ENCODE measurements around the gene KIRREL3.

Gene KIRREL3

GRCh38 chr11:126738295-126739031 is 262.1 kb downstream of the KIRREL3 start:
- DNase-seq (ENCODE audit: low read depth), result no peak
- H3K4me3 ChIP-seq (ENCODE audit: low read length), result no peak overlapping the region
- TF ChIP-seq CTCF (IDR thresholded peaks at IDR 0.05; ENCODE audit: insufficient read depth, low read depth, low read length, missing control alignments), result no peak

GRCh38 chr11:126736682-126737572 is 263.6 kb downstream of the KIRREL3 start:
- DNase-seq (ENCODE audit: low read depth), result no peak
- no peak for TF ChIP-seq CTCF (IDR thresholded peaks at IDR 0.05; ENCODE audit: insufficient read depth, low read depth, low read length, missing control alignments)
- H3K4me3 ChIP-seq (ENCODE audit: low read length), result no peak overlapping the region

- no peak for TF ChIP-seq CTCF (IDR thresholded peaks at IDR 0.05; ENCODE audit: insufficient read depth, low read depth, low read length, missing control alignments)
- no peak overlapping the region for H3K4me3 ChIP-seq (ENCODE audit: low read length)
- DNase-seq (ENCODE audit: low read depth), result no peak
These were observed 265.8 kb downstream of the KIRREL3 start for GRCh38 chr11:126734752-126735151.

GRCh38 chr11:126733685-126734084 is 266.9 kb downstream of the KIRREL3 start:
- TF ChIP-seq CTCF (IDR thresholded peaks at IDR 0.05; ENCODE audit: insufficient read depth, low read depth, low read length, missing control alignments), result no peak
- no peak for DNase-seq (ENCODE audit: low read depth)
- no peak overlapping the region for H3K4me3 ChIP-seq (ENCODE audit: low read length)

- TF ChIP-seq CTCF (IDR thresholded peaks at IDR 0.05; ENCODE audit: insufficient read depth, low read depth, low read length, missing control alignments), result no peak
- no peak for DNase-seq (ENCODE audit: low read depth)
- H3K4me3 ChIP-seq (ENCODE audit: low read length), result no peak overlapping the region
These were observed 267.6 kb downstream of the KIRREL3 start for GRCh38 chr11:126732981-126733380.

GRCh38 chr11:126731576-126732142 is 268.9 kb downstream of the KIRREL3 start:
- no peak overlapping the region for H3K4me3 ChIP-seq (ENCODE audit: low read length)
- TF ChIP-seq CTCF (IDR thresholded peaks at IDR 0.05; ENCODE audit: insufficient read depth, low read depth, low read length, missing control alignments), result no peak
- DNase-seq (ENCODE audit: low read depth), result no peak

Data from epithelial cell of esophagus (primary cell).